HG03457 (cell line): Measurements from ENCODE around the gene TMED5.
"Not testable (repeated sequence)": the region's sequence is repeated elsewhere in the genome, so short reads cannot be mapped to it uniquely, and the experiment has no call there.

Experiments
- ATAC-seq: cut with Tn5 transposase; IDR thresholded peaks from one replicate; pipeline ENCODE4 v1.9.1; 2021; ENCODE audit warnings: moderate number of reproducible peaks; ENCODE audit not compliant: unreplicated experiment

TMED5 gene

DNA sequence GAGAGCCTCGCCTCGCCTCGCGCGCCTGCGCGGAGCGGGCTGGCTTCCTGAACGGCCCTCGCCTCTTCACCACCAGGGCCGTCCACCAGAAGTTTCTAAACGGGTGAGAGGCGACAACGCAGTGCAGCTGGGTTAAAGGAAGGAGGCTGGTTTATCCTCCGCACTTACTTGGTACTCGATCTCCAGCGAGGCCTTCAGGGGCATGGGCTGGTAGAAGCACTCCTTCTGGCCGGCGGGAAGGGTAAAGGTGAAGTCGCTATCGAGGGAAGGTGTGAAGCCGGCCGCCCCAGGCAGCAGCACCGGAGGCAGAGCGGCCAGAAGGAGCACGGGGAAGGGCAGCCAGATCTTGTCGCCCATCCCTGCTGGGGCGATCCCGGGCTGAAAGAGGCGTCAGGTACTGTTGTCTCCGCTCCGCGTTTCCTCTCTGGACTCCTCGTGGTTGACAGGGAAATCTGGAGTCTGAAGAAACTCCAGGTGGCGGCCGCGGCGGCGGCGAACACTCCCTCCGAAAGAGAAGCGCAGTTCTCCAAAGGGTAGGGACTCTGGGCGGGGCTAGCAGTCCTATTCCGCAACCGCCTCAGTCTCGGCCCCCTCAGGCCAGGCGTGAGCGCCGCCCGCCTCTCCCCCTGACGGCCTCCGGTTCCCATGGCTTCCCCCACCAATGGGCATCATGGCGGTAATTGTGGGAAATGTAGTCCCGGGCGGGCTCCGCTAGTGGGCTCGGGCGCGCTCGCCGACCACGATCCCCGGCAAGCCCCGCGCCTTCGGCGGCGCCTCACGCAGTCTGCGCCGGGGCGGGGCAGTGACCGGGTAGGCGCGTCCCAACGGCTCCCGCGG lies at the start of gene TMED5:
Gene TMED5, minus strand, starts transcription at position 528 of the 837 bp plus-strand sequence. Its CDS starts 171 bp downstream, at position 357.
- peak; percentile 79 for ATAC-seq

DNA sequence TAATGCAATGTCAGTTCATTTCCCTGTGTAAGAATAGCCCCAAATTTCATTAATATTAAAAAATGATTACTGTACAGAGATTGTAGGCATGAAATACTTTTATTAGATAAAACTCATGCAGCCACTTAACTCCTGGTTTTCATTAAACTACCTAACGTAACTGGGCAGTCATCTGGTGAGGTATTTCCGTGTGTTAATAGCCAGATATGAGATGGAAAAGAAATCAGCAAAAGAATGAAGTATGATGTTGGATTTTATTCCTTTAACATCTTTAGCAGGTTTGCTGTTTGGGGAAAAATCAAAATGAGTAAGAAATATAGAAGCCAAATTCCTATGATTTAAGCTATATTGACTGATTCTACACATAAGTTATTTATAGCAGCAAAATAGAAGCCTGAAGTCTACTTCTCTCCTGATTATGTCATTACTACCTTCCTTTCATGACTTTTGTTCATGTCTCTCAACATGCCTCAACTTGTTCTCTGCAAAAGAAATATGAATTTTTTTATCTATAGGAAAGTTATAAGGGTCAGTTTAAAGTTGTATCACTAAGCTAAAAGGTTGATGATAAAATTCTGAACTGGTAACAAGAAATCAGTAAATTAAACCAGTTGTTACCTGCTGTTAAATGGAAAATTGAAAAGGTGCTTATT lies 42.9 kb upstream of the TMED5 start:
- no peak for ATAC-seq

DNA sequence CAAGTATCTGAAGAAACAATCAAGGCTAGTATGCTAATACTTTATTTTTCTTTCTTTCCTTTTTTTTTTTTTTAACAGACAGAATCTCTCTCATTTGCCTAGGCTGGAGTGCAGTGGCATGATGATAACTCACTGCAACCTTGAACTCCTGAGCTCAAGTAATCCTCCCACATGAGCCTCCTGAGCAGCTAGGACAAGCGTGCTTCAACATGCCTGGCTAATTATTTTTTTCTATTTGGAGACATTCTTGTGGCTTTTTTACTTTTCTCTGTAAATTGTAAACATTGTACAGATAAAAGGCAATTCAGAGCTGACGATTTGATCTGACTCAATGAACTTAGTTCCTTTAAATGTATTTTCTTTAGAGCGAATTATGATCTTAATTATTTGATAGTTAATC lies 41.7 kb upstream of the TMED5 start:
- ATAC-seq, result no peak

DNA sequence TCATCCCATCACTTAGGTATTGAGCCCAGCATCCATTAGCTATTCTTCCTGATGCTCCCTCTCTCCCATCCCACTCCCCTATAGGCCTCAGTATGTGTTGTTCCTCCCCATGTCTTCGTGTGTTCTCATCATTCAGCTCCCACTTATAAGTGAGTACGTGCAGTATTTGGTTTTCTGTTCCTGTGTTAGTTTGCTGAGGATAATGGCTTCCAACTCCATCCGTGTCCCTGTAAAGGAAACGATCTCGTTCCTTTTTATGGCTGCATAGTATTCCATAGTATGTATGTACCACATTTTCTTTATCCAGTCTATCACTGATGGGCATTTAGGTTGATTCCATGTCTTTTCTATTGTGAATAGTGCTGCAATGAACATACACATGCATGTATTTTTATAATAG lies 40.5 kb upstream of the TMED5 start:
- ATAC-seq, result not testable (repeated sequence)

DNA sequence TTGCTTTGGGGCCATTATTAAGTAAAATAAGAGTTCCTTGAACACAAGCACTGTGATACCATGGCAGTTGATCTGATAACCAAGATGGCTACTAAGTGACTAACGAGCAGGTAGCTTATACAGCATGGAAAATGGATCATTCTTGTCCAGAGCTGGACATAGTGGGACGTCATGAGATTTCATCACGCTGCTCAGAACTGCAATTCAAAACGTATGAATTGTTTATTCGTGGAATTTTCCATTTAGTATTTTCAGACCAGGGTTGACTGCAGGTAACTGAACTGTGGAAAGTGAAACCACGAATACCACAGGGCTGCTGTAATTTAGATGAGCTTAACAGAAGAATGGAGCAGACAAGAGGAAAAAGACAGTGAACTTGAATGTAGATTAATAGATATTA lies 39.2 kb upstream of the TMED5 start:
- no peak for ATAC-seq

DNA sequence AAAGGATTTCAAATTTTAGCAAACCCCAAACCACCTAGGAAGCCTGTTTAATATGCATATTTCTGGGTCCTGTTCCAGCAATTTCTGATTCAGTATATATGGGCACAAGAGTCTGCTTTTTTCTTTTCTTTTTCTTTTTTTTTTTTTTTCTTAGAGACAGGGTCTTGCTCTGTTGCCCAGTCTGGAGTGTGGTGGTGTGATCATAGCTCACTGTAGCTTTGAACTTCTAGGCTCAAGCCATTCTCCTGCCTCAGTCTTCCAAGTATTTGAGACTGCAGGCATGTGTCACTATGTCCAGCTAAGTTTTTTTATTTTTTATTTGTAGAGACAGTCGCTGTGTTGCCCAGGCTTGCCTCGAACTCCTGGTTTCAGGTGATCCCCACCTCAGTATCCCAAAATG lies 35.1 kb upstream of the TMED5 start:
- no peak for ATAC-seq

DNA sequence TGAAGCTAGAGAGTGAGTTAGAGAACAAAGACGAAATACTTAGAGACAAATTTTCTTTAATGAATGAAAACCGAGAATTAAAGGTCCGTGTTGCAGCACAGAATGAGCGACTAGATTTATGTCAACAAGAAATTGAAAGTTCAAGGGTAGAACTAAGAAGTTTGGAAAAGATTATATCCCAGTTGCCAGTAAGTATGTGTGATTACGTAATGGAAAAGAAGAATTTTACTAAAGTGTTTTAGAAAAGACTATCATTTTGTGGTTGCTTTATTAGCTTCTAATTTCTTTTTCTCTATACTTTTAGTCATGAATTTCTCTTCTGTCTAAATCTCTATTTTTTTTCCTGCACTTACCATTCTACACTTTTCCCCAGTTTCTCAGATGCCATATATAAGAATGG lies 27.0 kb upstream of the TMED5 start:
- ATAC-seq, result no peak

DNA sequence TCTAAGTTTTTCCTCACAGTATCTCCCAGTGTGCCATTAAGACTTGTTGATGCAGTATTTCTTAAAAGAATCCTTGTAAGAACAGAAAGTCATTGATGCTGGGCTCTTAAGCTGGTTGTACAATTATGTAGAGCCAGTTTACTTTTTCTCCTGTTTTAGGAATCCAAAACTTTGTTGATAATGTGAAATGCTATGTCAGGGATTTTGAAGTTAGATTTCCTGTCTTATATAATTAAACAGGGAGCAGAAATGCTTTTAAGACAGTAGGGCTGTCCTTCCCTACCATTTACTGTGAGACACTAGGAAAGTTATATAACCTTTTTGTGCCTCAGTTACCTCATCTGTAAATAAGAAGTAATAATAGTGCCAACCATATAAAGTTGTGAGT lies 26.3 kb upstream of the TMED5 start:
- no peak for ATAC-seq

DNA sequence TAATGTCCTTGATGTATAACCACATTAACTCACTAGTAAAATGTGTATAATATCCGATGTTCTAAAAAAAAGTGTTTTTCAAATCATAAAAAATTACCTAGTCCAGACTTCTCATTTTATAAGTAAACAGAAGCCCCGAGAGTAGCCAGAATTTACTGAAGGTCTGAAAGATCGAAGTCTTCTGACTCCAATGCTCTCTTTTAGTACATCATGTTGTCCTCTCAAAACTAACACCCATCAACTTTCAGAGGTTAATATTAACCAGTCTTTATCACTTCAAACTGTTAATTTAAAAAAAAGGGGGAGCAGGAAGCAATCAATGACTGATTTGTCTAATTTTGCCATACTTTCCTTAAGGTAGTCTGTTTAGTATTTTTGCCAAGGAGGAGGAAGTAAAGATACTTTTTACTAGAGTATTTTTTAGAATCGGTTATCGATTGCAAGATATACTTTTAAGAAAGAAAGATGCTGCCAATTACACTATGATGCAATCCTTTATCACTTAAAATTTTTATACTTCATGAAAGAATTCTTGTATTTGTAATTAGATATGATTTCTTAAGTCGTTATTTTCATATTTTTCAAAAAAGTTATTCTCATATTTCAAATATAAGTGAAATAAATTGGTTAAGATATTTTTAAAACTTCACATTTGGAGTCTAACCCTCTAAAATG lies 25.8 kb upstream of the TMED5 start:
- ATAC-seq, result no peak

DNA sequence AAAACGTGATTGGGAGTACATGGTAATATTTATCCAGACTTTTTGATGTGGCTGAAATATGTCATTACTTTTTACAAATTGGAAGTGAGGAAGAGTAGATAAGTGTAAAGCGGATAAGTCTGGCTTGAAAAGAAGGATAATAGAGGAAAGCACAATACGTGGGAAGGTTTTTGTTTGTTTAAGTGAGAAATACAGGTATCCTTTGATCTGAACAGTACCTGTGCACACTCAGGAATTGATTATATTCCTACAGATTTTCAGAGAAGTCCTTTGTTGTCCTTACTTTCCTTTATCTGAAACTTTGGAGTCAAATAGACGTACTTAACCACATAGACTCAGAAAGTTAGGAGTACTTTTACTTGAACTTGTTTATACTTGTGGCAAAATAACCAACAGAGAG lies 20.5 kb upstream of the TMED5 start:
- ATAC-seq, result no peak

DNA sequence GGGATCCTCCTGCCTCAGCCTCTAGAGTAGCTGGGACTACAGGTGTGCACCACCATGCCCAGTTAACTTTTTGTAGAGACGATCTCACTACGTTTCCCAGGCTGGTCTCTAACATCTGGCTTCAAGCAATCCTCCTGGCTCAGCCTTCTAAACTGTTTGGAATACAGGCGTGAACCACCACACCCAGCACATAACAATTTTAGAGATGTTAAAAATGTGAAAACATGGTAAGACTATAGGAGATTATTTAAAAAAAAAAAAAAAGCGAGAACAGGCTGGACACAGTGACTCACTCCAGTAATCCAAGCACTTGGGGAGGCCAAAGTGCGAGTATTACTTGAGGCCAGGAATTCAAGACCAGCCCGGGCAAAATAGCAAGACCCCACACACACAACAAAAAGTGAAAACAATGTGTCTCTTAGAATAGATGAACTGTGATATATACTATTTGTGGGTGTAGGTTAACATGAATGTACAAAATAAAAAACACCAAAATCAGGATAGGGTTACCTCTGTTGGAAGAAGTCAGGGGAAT lies 19.9 kb upstream of the TMED5 start:
- no peak for ATAC-seq

DNA sequence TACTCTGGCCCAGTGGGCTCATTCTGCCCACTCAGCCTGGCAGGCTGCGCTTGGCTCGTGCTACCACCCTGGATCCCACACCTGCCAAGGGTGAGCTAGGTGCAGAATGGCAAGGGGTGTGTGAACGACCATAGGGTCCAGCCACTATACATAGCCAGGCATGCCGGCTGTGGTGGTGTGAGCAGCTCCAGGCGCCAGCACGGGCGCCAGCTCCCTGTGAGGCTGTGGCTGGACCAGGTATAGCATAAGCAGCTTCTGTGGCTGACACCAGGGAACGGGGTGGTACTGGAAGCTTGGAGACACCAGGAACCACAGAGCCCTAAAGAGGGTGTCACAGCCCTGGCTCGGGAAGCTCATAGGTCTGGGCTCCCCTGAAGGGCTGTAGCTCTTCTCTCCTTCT lies 18.9 kb upstream of the TMED5 start:
- no peak for ATAC-seq

DNA sequence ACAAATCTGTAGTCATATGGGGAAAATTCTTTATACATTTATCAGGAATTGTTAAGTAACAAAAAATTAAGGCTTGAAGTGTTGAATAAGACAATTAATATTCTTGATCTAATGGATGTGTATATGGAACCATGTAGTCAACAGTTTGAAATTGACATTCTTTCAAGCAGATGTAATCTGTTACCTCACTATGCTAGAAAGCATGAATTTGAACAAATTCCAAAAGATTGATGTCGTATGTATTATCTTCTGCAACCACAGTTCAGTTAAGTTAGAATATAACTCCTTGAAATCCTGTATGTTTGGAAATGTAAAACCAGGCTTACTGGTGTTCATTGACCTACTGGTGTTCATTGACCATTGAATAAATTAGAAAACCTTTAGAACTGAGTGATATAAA lies 16.4 kb upstream of the TMED5 start:
- no peak for ATAC-seq

DNA sequence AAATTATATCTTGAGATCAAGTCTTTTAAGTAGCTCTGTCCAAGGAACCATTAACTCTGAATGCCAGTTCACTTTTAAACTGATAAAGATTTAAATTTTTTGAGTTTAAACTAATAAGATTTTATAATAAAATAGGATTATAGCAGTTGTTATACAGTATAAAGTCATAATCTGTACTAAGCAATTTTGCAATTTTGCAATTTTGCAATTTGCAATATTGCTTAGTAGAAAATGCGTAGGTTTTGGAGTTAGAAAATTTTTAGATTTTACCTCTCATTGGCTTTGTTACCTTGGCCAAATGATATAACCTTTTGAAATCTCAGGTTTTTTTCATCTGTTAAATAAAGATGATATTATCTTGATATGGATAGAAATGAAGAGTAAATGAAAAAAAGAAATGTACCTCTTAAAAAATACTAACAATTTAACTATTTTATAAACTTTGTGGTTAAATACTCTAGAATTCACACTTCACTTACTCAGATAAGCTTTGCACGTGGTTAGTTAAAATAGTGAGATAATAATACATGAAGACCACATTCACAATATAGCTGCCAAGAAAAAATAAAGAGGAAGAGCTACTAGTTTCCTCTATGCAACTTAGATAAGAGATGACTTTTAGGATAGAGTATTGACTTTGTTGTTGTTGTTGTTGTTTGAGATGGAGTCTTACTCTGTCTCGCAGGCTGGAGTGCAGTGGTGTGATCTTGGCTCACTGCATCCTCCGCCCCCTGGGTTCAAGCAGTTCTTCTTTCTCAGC lies 14.2 kb upstream of the TMED5 start:
- ATAC-seq, result no peak

DNA sequence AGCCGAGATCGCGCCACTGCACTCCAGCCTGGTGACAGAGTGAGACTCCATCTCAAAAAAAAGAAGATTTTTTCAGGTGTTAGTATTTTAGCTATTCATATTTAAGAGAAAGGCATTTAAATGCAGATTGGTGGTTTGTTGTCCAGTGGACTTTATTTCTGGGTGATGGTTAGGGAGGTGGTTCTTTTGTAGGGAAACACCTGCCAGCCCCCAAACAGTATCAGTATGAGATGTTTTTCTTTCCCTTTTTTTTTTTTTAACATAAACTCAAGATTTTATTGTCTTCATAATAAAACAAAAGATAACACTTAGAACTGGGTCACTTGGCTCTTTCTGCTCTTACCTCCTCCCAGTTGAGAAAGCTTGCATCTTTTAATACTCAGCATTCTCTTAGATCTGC lies 10.2 kb upstream of the TMED5 start:
- no peak for ATAC-seq

DNA sequence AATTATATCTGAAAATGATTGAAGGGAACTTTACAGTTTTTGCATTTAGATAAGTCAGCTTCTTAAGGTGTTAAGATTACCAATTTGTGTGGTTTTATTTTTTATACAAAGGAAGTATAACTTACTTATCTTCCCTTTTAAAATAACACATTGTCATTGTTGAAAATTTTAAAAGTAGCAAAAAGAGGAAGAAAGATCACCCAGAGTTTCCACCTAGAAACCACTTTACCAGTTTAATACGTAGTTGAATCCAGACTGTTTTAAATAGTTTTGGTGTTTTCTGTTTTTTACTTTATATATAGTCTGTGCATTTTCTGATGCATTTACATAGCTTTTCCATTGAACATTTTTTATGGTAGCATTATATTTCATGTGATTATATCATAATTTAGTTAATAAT lies 6.5 kb upstream of the TMED5 start:
- no peak for ATAC-seq

DNA sequence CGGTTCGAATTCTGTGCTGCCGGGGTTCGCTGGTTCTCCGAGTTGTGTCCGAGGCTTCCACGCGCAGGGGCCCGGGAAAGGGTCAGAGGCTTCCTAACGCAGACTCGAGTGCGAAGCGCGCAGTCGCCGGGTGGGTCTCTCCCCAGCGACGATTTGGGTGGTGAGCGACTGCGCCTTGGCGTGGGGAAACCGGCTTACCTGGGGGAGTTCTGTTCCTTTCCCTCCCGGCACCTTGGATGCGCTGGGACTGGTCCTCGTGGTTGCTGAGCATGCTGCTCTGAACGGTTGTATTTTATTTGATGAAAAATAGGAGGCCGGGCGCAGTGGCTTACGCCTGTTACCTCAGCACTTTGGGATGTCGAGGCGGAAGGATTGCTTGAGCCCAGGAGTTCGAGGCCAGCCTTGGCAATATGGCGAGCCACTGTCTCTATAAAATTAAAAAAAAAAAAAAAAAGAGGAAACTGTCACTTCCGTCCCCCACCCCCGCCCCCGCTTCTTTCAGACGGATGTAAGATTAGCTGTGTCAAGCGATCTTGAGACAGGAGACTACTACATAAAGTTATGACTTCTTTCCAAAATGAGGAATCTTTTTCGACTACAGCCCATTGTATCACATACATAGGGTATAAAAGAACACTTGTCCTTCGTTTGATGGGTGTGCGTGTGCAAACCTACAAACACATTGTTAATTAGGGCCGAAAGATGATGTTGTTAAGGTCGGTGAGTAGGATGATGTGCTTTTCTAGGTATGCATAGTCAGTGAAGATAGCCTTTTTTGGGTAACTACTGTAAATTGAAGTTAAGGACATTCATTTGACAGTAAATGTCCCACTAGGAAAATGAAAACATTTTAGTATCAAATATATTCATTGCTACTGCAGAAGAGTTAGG lies 755 bp upstream of the TMED5 start, which contains the start of gene CCDC18:
Gene CCDC18, plus strand, starts transcription at position 2 of the 891 bp plus-strand sequence. CDS start 2,638 bp downstream, outside the sequence.
- no peak for ATAC-seq

DNA sequence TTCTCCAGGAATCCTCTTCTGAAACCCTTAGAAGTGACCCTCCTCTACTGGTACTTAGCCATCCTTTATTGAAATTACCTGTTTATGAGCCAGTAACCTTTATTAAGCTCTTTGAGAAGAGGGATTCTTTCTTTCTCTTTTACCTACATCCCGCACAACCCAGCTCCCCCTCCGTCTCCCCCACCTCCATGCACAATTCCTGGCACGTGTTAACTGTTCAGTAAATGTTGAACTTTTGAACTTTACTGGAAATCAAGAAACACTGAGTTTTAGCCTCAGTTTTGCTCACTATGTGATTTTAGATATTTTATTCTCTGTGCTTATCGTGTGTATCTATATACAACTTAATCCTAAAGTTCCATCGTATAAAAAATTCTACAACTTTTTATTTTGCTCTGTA lies 1.8 kb downstream of the TMED5 start:
- ATAC-seq, result no peak

DNA sequence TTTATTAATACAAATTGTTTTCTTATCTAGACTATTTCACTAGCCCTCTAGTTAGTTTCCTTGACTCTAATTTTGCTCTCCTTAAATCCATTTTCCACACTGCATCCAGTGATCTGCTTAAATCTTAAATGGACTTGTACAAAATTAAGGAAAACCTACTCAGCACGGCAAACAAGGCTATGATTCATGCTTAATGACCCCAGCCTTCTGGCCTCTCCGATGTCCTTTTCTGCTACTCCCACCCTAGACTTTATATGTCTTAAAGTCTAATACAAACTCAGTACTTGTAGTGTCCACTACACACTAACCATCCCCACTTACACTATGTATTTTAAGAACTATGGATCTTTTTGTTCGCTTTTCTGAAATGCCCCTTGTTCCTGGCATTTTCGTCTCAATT lies 2.2 kb downstream of the TMED5 start:
- no peak for ATAC-seq

DNA sequence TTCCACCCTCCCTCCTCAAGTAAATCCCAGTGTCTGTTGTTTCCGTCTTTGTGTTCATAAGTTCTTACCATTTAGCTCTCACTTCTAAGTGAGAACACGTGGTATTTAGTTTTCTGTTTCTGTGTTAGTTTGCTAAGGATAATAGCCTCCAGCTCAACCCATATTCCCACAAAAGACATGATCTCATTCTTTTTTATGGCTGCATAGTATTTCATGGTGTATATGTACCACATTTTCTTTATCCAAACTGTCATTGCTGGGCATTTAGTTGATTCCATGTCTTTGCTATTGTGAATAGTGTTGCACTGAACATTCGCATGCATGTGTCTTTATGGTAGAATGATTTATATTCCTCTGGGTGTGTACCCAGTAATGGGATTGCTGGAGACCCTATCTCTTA lies 5.6 kb downstream of the TMED5 start:
- ATAC-seq, result not testable (repeated sequence)
